IMR-90 (cell line): Measurements from ENCODE around the gene ACTN1.

Source experiments
- CHD1 ChIP-seq: IDR thresholded peaks from 2 replicates; pipeline ENCODE4 v1.6.1; 2012; ENCODE audit warnings: low read depth, low read length, improper control_type of control experiment
- CTCF ChIP-seq: conservative IDR thresholded peaks from 2 replicates; pipeline ENCODE4 v1.5.1; 2012; ENCODE audit warnings: mild to moderate bottlenecking, low read depth, low read length, improper control_type of control experiment
- RFX5 ChIP-seq: IDR thresholded peaks from 2 replicates; pipeline ENCODE4 v1.8.0; 2012; ENCODE audit warnings: low read depth, mild to moderate bottlenecking, low read length, moderate library complexity

DNA sequence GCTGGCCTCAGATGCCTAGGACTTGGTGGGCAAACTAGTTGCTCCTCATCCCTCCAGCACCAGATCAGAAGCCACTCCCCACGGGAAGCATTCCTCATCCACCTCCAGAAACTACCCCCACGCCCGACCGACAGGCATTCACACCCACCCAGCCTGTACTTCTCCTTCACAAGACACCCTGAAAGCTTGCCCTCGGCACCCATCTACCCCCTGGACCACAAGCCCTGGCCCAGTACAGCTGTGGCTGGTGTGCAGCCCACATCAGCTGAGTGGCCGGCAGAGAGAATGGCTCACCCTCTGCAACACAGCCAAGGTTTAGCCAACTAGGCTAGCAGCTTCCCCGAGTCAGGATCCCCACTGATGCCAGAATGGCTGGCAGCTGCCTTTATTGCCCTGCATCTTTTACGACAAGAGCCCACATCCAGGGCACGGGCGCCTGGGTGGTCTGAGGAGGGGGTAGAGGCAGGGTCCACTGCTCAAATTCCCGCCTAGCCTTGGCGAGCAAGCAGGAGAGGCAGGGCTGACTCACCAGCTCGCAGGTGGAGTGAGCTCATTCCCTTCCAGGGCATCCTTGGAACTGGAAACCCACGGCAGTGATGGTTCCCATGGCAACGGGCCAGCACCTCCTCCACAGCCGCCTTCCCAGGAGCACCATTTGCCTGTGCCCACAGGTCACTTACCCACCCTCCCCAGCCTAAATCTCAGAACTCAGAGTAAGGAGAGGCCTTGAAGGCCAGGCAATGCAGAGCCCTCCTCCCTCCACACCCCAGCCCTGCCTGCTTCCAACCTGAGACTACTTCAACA lies 17.1 kb downstream of the ACTN1 start:
- no peak for TF ChIP-seq CTCF
- TF ChIP-seq RFX5 = no peak
- TF ChIP-seq CHD1 = no peak
